HepG2 (cell line): ENCODE measurements around the gene DMRTA2. TPM values are rescaled to one million over a fixed set of nuclear protein-coding genes. Genes with fewer than 3 reads are reported as not detected.

ENCODE experiments used
- ATAC-seq: fragments of 200-7000 bp; cut with Tn5 transposase; 3 replicates; pipeline ENCODE4 v1.9.1; 2020; ENCODE audit warnings: mild to moderate bottlenecking, moderate library complexity
- BruUV-seq: library from RNA; stranded (reverse); fragments of 400-500 nt; replicated peaks from 2 replicates; lab custom pipeline; 2021; lab: Mats Ljungman, UMichigan
- CTCF ChIA-PET: fragments of 300-600 bp; formaldehyde crosslinking; extraction: SDS; loops from one replicate; lab custom pipeline; 2021; ENCODE audit warnings: low total read pairs, inconsistent platforms, low intra/inter-chr PET ratio; lab: Yijun Ruan, JAX
- POLR2A ChIA-PET: fragments of 350-600 bp; sonication (Branson Sonifier 250); formaldehyde crosslinking; loops from one replicate; lab custom pipeline; 2020; ENCODE audit warnings: antibody characterized with exemption, inconsistent platforms; lab: Yijun Ruan, JAX
- DNase-seq: peaks from one replicate; pipeline ENCODE4 v3.0.0-alpha.2; 2015; ENCODE audit warnings: low spot score
- FAIRE-seq: peaks from 3 replicates; lab custom pipeline; 2011; peaks lifted over from hg19 to GRCh38; lab: Jason Lieb, UNC
- H2AFZ ChIP-seq: one replicate; pipeline ENCODE4 v1.6.1; 2011; ENCODE audit warnings: low read length, inconsistent platforms
- H3K27ac ChIP-seq: fragments of 300-600 bp; 3 replicates; pipeline ENCODE4 v1.8.0; 2011; ENCODE audit warnings: mixed run types, mild to moderate bottlenecking, mixed read lengths, low read length, inconsistent platforms; ENCODE audit not compliant: insufficient read depth; ENCODE audit errors: extremely low read length
- H3K27me3 ChIP-seq, 2 experiments: fragments of 200-600 bp in 1 of 2; 2 replicates in 1 of 2; 3 replicates in 1 of 2; pipeline versions ENCODE4 v1.6.0 to v1.8.0; 2011; ENCODE audit warnings: low read length in 2 of 2, mild to moderate bottlenecking in 2 of 2, moderate library complexity in 2 of 2, inconsistent platforms in 1 of 2; ENCODE audit not compliant: insufficient read depth in 2 of 2, control insufficient read depth in 1 of 2
- H3K36me3 ChIP-seq, 2 experiments: fragments of 200-600 bp in 1 of 2; replicated peaks in 1 of 2; 2 replicates in 1 of 2; 3 replicates in 1 of 2; pipeline versions ENCODE4 v1.5.1 to v1.8.0; 2011; ENCODE audit warnings: low read length in 2 of 2, inconsistent platforms in 1 of 2; ENCODE audit not compliant: insufficient read depth in 2 of 2, control insufficient read depth in 1 of 2
- H3K4me1 ChIP-seq: 2 replicates; pipeline ENCODE4 v1.5.1; 2012; ENCODE audit warnings: low read length, inconsistent platforms; ENCODE audit not compliant: insufficient read depth
- H3K4me2 ChIP-seq: 2 replicates; pipeline ENCODE4 v1.6.0; 2011; ENCODE audit warnings: low read depth, low read length, inconsistent platforms
- H3K4me3 ChIP-seq, 3 experiments: fragments of 200-600 bp in 1 of 3; sonication (generic), shearing (Covaris generic) in 1 of 3; replicated peaks in 1 of 3; 2 replicates each; pipeline ENCODE4 v1.5.1; 2011 to 2016; ENCODE audit warnings: low read length in 3 of 3, inconsistent platforms in 2 of 3, low read depth in 2 of 3, mild to moderate bottlenecking in 2 of 3, control low read depth in 1 of 3, mixed read lengths in 1 of 3; ENCODE audit not compliant: insufficient read depth in 1 of 3
- H3K79me2 ChIP-seq: one replicate; pipeline ENCODE4 v1.6.1; 2011; ENCODE audit warnings: low read length, inconsistent platforms; ENCODE audit not compliant: insufficient read depth
- H3K9ac ChIP-seq: 2 replicates; pipeline ENCODE4 v1.6.0; 2011; ENCODE audit warnings: mild to moderate bottlenecking, low read depth, low read length, inconsistent platforms; ENCODE audit not compliant: insufficient read depth
- H3K9me3 ChIP-seq: 2 replicates; pipeline ENCODE4 v1.5.1; 2012; ENCODE audit warnings: mild to moderate bottlenecking, low read length
- H4K20me1 ChIP-seq: 2 replicates; pipeline ENCODE4 v1.6.0; 2011; ENCODE audit warnings: inconsistent platforms, mild to moderate bottlenecking, low read length, moderate library complexity; ENCODE audit not compliant: insufficient read depth
- AHDC1 ChIP-seq: sonication (generic); formaldehyde crosslinking; IDR thresholded peaks from 2 replicates; pipeline ENCODE4 v1.5.1; 2020; ENCODE audit warnings: mild to moderate bottlenecking, missing genetic modification reagents, borderline replicate concordance
- CENPT ChIP-seq: sonication (generic); formaldehyde crosslinking; IDR thresholded peaks from 2 replicates; pipeline ENCODE4 v1.8.0; 2022; ENCODE audit warnings: low read depth, mild to moderate bottlenecking, moderate library complexity, missing genetic modification reagents
- DNMT1 ChIP-seq: sonication (generic); formaldehyde crosslinking; IDR thresholded peaks from 2 replicates; pipeline ENCODE4 v1.5.1; 2020; ENCODE audit warnings: mild to moderate bottlenecking, missing genetic modification reagents
- IRF1 ChIP-seq: sonication (generic); formaldehyde crosslinking; IDR thresholded peaks from 2 replicates; pipeline ENCODE4 v1.4.0; 2020; ENCODE audit warnings: low read depth, mild to moderate bottlenecking, missing genetic modification reagents
- MIER2 ChIP-seq: IDR thresholded peaks from 2 replicates; pipeline ENCODE4 v1.6.1; 2016; ENCODE audit warnings: missing biosample characterization, missing genetic modification reagents
- RERE ChIP-seq: IDR thresholded peaks from 2 replicates; pipeline ENCODE4 v1.6.1; 2016; ENCODE audit warnings: low read depth, missing genetic modification reagents, missing compliant biosample characterization
- RNF219 ChIP-seq: sonication (generic); formaldehyde crosslinking; IDR thresholded peaks from 2 replicates; pipeline ENCODE4 v1.5.0; 2020; ENCODE audit warnings: mild to moderate bottlenecking, missing genetic modification reagents
- SMYD3 ChIP-seq: sonication (generic); formaldehyde crosslinking; IDR thresholded peaks from 2 replicates; pipeline ENCODE4 v1.8.1; 2023; ENCODE audit warnings: mild to moderate bottlenecking, missing genetic modification reagents
- WGBS: methylation state at CpG from one replicate; pipeline ENCODE4 v1.1.6; 2017; ENCODE audit warnings: low lambda C conversion rate; 5-methylcytosine and 5-hydroxymethylcytosine counted together
- in situ Hi-C: cut with HindIII; loops from 2 replicates; pipeline ENCODE4 v1.10.0; 2017; ENCODE audit warnings: low pct_unique_long_range_greater_than_20kb; ENCODE audit not compliant: extremely low pct_ligation_motif_present
- intact Hi-C: fragments of 100-400 bp; cut with micrococcal nuclease; formaldehyde crosslinking; loops from one replicate; pipeline ENCODE4 v1.10.0; 2022; ENCODE audit not compliant: unreplicated experiment
- polyA plus RNA-seq, 8 experiments: library from polyadenylated mRNA; depleted of rRNA in 3 of 8; stranded (reverse) in 7 of 8; unstranded in 1 of 8; fragments of >200 nt; fragmentation: Illumina TruSeq in 4 of 8; extraction: Trizol in 4 of 8; gene quantifications; 2 replicates each; pipeline versions ENCODE4 v1.2.1 to v1.2.3, GENCODE V29; 2011 to 2016; ENCODE audit warnings: low read depth in 4 of 8, missing spikeins in 1 of 8, mixed read lengths in 1 of 8; ENCODE audit not compliant: insufficient read depth in 1 of 8
- total RNA-seq, 5 experiments: library from RNA; depleted of rRNA; stranded (reverse); fragments of >200 nt; fragmentation: Illumina TruSeq; extraction: Trizol; gene quantifications; 2 replicates each; pipeline ENCODE4 v1.2.3, GENCODE V29; 2016; ENCODE audit warnings: low read depth in 1 of 5
- TF ChIP-seq, protein P1 (sequence below): sonication (generic); formaldehyde crosslinking; IDR thresholded peaks from 2 replicates; pipeline ENCODE4 v1.4.0; 2020; ENCODE audit warnings: mild to moderate bottlenecking, low read depth, missing genetic modification reagents

The DMRTA2 gene
- total and polyA plus RNA-seq, 2 of the 13 experiments (the other 11 are each of a cell fraction or from before 2014, with no cell fraction given) = not detected

GRCh38 chr1:50421366-50421748 is 1.9 kb downstream of the DMRTA2 start:
- Histone ChIP-seq H3K36me3 (no peaks in the 10 kb centered on the region), H3K4me3 (no peak overlapping the region), H3K4me1 (peaks cover 11% of the 10 kb centered on the region), H3K9ac (no peak overlapping the region), H3K79me2 (no peaks in the 10 kb centered on the region), H3K9me3 (no peaks in the 10 kb centered on the region), H2AFZ (no peak overlapping the region), H4K20me1 (no peaks in the 10 kb centered on the region), H3K27ac (no peak overlapping the region), H3K4me2 (no peak overlapping the region), H3K27me3 (peaks cover 17 to 76% of the 10 kb centered on the region in 2 experiments)
- BruUV-seq = no TSS peak
- ATAC-seq = no peak
- ChIA-PET POLR2A (no interaction called here), CTCF (no interaction called here)
- DNase-seq = no peak
- intact Hi-C loops (no loop called here), in situ Hi-C loops (no loop called here)
- 91% methylated on average over 20 of the region's 38 CpGs for whole genome bisulfite sequencing
- no peak for FAIRE-seq
- TF ChIP-seq RERE (CRISPR knock-in tag) (no peak), IRF1 (no peak), MIER2 (CRISPR knock-in tag) (no peak), CENPT (CRISPR knock-in tag) (no peak), SMYD3 (CRISPR knock-in tag) (no peak), DNMT1 (CRISPR knock-in tag) (no peak), AHDC1 (CRISPR knock-in tag) (no peak), RNF219 (CRISPR knock-in tag) (no peak)
- TF ChIP-seq, protein P1, sequence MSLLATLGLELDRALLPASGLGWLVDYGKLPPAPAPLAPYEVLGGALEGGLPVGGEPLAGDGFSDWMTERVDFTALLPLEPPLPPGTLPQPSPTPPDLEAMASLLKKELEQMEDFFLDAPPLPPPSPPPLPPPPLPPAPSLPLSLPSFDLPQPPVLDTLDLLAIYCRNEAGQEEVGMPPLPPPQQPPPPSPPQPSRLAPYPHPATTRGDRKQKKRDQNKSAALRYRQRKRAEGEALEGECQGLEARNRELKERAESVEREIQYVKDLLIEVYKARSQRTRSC (CRISPR knock-in tag) = no peak
